ENCODE measurements around the gene ATG10.

ATG10 gene

GRCh38 chr5:81971712-81972491, at the start of gene ATG10:
ATG10 (plus strand) TSS chr5:81972023; CDS start chr5:81987571, 15,548 bp downstream.
- peak; percentile 96 for DNase-seq (ENCODE audit: extremely low spot score)
- ChIA-PET CTCF (no interaction called here), POLR2A (no interaction called here)
- TF ChIP-seq CTCF (IDR thresholded peaks at IDR 0.05; ENCODE audit: control extremely low read depth, extremely low read depth, low read depth, missing control alignments), result no peak

- ChIA-PET POLR2A (no interaction called here), CTCF (interaction anchor here (0.7 to 1.1 kb wide), 3 partner anchors 8 to 302 kb away, joined by 3 to 4 read pairs (median 3); no protein-coding TSS in a partner anchor)
- TF ChIP-seq CTCF (IDR thresholded peaks at IDR 0.05; ENCODE audit: control extremely low read depth, extremely low read depth, low read depth, missing control alignments), result no peak
- DNase-seq (ENCODE audit: extremely low spot score), result no peak
Measured at GRCh38 chr5:81922854-81923279, 49.0 kb upstream of the ATG10 start.

- ChIA-PET CTCF (no interaction called here), POLR2A (no interaction called here)
- DNase-seq (ENCODE audit: extremely low spot score), result no peak
- TF ChIP-seq CTCF (IDR thresholded peaks at IDR 0.05; ENCODE audit: control extremely low read depth, extremely low read depth, low read depth, missing control alignments), result no peak
Measured at GRCh38 chr5:81924442-81924841, 47.4 kb upstream of the ATG10 start.

- CTCF ChIA-PET, result no interaction called here
- POLR2A ChIA-PET, result no interaction called here
Measured at GRCh38 chr5:81925009-81925408, 46.8 kb upstream of the ATG10 start.

GRCh38 chr5:81925981-81926380, 45.8 kb upstream of the ATG10 start:
- no peak for DNase-seq (ENCODE audit: extremely low spot score)
- ChIA-PET CTCF (no interaction called here), POLR2A (no interaction called here)
- TF ChIP-seq CTCF (IDR thresholded peaks at IDR 0.05; ENCODE audit: control extremely low read depth, extremely low read depth, low read depth, missing control alignments), result no peak

More at GRCh38 chr5:81925009-81925408, 46.8 kb upstream of the ATG10 start:
- DNase-seq (ENCODE audit: extremely low spot score), result no peak
- TF ChIP-seq CTCF (IDR thresholded peaks at IDR 0.05; ENCODE audit: control extremely low read depth, extremely low read depth, low read depth, missing control alignments), result no peak

- TF ChIP-seq CTCF (IDR thresholded peaks at IDR 0.05; ENCODE audit: control extremely low read depth, extremely low read depth, low read depth, missing control alignments), result no peak
- ChIA-PET CTCF (no interaction called here), POLR2A (no interaction called here)
- no peak for DNase-seq (ENCODE audit: extremely low spot score)
Measured at GRCh38 chr5:81936066-81936465, 35.8 kb upstream of the ATG10 start.
